ENCODE results near the gene WDR93. TPM values are rescaled to one million over a fixed set of nuclear protein-coding genes. Genes with fewer than 3 reads are reported as not detected.
A peak's percentile ranks its signal among the peaks of the same experiment; 100 is the strongest.
"Not testable (repeated sequence)": the region's sequence is repeated elsewhere in the genome, so short reads cannot be mapped to it uniquely, and the experiment has no call there.

Gene WDR93
- total RNA-seq, 2 experiments from 2014 or later = not detected

DNA sequence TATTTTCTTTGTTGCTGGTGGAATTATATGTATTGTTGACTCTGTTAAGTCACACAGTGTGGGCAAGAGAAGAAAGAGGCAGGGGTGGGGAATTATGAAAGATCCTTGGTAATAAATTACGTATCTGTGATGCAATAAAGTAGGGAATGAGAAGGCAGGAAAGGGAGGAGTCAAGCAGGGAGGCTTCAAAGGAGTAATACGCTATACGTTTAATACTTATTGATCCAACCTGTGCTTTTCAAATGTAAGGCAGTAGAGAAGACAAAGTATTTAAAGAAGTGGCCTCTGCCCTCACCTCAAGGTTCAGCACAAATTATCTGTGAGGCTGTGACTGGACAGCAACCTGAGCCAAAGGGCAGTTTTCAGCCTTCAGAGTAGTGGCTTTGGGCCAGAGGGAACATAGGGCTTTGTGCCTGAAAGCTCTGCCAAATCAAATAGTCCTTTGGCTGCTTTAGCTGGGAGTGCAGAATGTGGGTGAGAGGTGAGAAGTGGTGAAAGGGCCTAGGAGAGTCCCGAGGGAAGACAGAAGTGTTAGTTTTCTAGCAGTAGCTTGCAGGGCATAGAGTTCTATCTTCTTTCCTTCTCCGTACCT is 10.2 kb upstream of the WDR93 start:
- Mint-ChIP-seq H3K4me1 (no peaks in the 10 kb centered on the region), H3K27ac (no peak overlapping the region), H3K4me3 (no peak overlapping the region), H3K27me3 (no peaks in the 10 kb centered on the region), H3K36me3 (no peaks in the 10 kb centered on the region), H3K9me3 (ENCODE audit: low read depth) (no peaks in the 10 kb centered on the region)
- no peak for ATAC-seq
- CTCF ChIA-PET = no interaction called here
- no peak for DNase-seq

DNA sequence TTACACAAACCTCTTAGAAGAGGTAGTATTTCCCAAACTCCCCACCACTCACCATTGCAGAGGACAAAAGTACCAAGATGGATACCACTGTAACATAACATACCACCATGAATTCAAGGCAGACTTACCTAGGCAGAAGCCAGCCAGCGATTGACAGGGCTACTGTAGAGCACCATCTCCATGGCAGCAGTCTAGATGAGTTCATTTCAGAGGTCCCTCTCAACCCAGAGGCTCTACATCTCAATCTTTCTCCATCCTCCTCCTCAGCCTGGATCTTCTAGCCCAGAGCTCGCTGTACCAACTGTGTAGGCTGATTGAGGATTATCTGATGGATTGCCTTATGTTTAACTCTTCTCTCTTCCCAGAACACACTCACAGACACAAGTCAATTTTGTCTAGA is 9.5 kb upstream of the WDR93 start:
- no peaks in the 10 kb centered on the region for H3K27me3 Mint-ChIP-seq
- H3K4me1 Mint-ChIP-seq = no peaks in the 10 kb centered on the region
- H3K36me3 Mint-ChIP-seq = no peaks in the 10 kb centered on the region
- no peak overlapping the region for H3K27ac Mint-ChIP-seq
- H3K9me3 Mint-ChIP-seq (ENCODE audit: low read depth) = no peaks in the 10 kb centered on the region
- CTCF ChIA-PET = no interaction called here
- H3K4me3 Mint-ChIP-seq = no peak overlapping the region
- ATAC-seq (no peak), DNase-seq (no peak)

DNA sequence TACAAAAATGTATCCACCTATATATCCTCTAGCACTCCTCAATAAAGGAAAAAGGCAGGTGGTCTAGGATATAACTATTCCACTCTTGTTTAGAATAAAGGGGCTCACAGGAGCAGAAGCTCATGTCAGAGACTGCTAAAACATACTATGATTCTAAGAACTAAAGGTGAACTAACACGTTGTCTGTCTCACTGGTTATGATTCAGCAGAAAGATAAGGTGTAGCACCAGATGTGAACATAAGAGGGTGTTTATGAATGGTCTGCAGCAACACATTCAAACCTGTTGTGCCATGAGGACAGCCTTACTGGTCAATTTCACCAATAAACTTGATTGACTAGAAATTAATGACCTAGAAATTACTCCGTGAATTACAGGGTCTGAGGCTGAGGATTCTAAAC is 4.6 kb upstream of the WDR93 start:
- Mint-ChIP-seq H3K4me1 (peaks cover 8% of the 10 kb centered on the region), H3K36me3 (no peaks in the 10 kb centered on the region), H3K9me3 (ENCODE audit: low read depth) (no peaks in the 10 kb centered on the region), H3K27ac (no peak overlapping the region), H3K4me3 (no peak overlapping the region), H3K27me3 (no peaks in the 10 kb centered on the region)
- CTCF ChIA-PET = no interaction called here
- DNase-seq (no peak), ATAC-seq (no peak)

DNA sequence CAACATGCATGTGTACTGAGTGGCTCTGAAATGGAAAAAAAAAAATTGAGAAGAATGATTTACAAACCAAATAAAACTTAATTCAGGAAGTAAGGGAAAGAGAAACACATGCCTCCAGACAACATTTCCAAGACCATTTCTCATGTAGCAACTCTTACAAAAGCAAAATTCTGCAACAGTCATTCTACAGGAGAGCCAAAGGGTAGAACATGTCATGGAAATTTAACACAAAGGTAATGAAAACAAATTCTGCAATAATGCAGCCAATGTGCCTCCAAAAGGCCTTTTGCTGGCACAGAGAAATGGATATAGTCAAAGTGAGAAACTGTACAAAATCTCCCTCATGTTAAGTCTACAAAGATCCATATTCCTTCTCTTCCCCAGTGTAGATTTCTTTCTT is 4.1 kb upstream of the WDR93 start:
- ATAC-seq = no peak
- Mint-ChIP-seq H3K9me3 (ENCODE audit: low read depth) (no peaks in the 10 kb centered on the region), H3K27ac (no peak overlapping the region), H3K27me3 (no peaks in the 10 kb centered on the region), H3K4me1 (peaks cover 10% of the 10 kb centered on the region), H3K4me3 (no peak overlapping the region), H3K36me3 (no peaks in the 10 kb centered on the region)
- CTCF ChIA-PET = no interaction called here
- DNase-seq = no peak

DNA sequence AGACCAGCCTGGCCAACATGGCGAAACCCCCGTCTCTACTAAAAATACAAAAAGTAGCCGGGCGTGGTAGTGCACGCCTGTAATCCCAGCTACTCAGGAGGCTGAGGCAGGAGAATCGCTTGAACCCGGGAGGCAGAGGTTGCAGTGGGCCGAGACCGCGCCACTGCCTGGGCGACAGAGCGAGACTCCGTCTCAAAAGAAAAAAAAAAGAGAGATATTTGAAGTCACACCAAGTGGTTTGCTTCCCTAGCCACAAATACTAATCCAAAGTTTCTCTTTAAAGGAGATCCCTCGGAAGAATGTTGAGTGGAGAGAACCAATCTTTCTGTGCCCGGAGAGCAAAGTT is 708 bp upstream of the WDR93 start:
- not testable (repeated sequence) for ATAC-seq; DNase-seq; H3K36me3 Mint-ChIP-seq; H3K9me3 Mint-ChIP-seq (ENCODE audit: low read depth); H3K27me3 Mint-ChIP-seq
- Mint-ChIP-seq H3K27ac (peak overlapping the region; percentile 46), H3K4me1 (peaks cover 12% of the 10 kb centered on the region), H3K4me3 (peak overlapping the region; percentile 83)
- CTCF ChIA-PET = interaction anchor here (1.0 kb wide), 1 partner anchor 44 kb away, joined by 3 read pairs; no protein-coding TSS in a partner anchor

DNA sequence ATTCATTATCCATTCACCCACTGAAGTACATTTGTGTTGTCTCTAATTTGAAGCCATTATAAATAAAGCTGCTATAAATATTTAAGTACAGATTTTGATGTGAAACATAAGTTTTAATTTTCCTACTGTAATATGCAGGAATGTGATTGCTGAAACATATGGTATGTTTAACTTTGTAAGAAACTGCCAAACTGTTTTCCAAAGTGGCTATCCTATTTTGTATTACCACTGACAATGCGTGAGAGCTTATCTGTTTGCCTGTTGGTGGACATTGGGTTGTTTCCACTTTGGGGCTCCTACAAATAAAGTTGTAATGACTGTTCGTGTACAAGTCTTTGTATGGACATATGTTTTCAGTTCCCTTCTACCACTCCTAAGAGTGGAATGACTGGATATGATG is 2.5 kb downstream of the WDR93 start:
- peaks cover 12% of the 10 kb centered on the region for H3K27me3 Mint-ChIP-seq
- CTCF ChIA-PET = interaction anchor here (0.7 kb wide), 1 partner anchor 20 kb away, joined by 3 read pairs; no protein-coding TSS in a partner anchor

DNA sequence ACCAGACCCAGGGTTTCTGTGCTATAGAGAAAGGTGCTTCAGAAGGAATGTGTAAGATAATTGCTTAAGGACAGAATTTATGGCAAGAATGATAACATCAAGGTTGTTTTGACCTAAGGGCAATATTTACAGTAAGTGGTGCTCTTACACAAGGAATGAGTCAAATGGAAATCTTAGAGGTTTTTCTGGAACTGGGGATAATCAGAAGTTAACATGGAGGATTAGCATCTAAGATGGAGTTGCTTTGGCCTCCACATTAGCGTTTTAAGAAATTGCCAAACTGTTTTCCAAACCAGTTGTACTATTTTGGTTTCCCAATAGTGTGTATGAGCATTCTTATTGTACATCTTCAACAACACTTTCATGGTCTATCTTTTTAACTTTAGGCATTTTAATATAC is 3.1 kb downstream of the WDR93 start:
- H3K27ac Mint-ChIP-seq = no peak overlapping the region
- H3K4me1 Mint-ChIP-seq = peaks cover 12% of the 10 kb centered on the region
- peaks cover 12% of the 10 kb centered on the region for H3K27me3 Mint-ChIP-seq
- no peak for ATAC-seq
- H3K4me3 Mint-ChIP-seq = no peak overlapping the region
- CTCF ChIA-PET = no interaction called here
- H3K9me3 Mint-ChIP-seq (ENCODE audit: low read depth) = no peaks in the 10 kb centered on the region
- no peak for DNase-seq
- H3K36me3 Mint-ChIP-seq = no peaks in the 10 kb centered on the region

More for the DNA sequence above, 2.5 kb downstream of the WDR93 start:
- H3K27ac Mint-ChIP-seq = no peak overlapping the region
- H3K4me1 Mint-ChIP-seq = peaks cover 12% of the 10 kb centered on the region
- H3K36me3 Mint-ChIP-seq = no peaks in the 10 kb centered on the region
- no peak for DNase-seq
- no peaks in the 10 kb centered on the region for H3K9me3 Mint-ChIP-seq (ENCODE audit: low read depth)
- no peak overlapping the region for H3K4me3 Mint-ChIP-seq
- no peak for ATAC-seq

DNA sequence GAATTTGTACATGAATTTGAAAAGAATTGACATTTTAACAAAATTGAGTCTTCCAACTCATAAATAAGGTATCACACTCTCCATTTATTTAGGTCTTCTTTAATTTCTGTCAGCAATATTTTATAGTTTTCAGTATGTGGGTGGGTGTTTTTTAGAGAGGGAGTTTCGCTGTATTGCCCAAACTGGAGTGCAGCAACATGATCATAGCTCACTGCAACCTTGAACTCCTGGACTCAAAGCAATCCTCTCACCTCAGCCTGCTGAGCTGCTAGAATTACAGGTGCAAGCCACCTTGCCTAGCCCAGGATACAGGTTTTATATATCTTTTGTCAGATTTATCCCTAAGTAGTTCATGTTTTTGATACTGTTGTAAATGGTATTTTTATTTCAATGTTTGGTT is 4.6 kb downstream of the WDR93 start:
- no peak for DNase-seq
- CTCF ChIA-PET = interaction anchor here (0.8 kb wide), 1 partner anchor 1338 kb away, joined by 4 read pairs; no protein-coding TSS in a partner anchor

DNA sequence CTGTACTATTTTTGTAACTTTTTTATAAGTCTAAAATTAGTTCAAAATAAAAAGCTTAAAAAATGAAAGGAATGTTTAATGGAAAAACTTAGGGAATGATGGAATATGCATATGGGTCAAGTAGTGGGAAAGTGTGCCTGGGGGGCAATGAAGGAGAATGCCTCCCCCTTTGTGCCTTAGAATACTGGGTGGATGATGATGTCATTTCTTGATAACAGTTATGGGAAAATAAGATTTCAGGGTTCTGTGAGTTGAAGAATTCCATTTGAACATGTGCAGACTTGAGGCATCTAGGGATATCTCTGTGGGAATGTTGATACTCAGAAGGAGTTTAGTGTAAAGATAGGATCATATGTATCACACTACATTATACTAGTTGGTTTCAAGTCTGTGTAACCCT is 13.8 kb downstream of the WDR93 start:
- H3K27ac Mint-ChIP-seq = no peak overlapping the region
- CTCF ChIA-PET = interaction anchor here (1.4 kb wide), 1 partner anchor 34 kb away, joined by 3 read pairs; no protein-coding TSS in a partner anchor
- peaks cover 42% of the 10 kb centered on the region for H3K27me3 Mint-ChIP-seq

More for the DNA sequence above, 4.6 kb downstream of the WDR93 start:
- no peaks in the 10 kb centered on the region for H3K36me3 Mint-ChIP-seq
- ATAC-seq = no peak
- no peak overlapping the region for H3K4me3 Mint-ChIP-seq
- no peak overlapping the region for H3K27ac Mint-ChIP-seq
- peaks cover 19% of the 10 kb centered on the region for H3K27me3 Mint-ChIP-seq
- H3K9me3 Mint-ChIP-seq (ENCODE audit: low read depth) = no peaks in the 10 kb centered on the region
- H3K4me1 Mint-ChIP-seq = peaks cover 7% of the 10 kb centered on the region

DNA sequence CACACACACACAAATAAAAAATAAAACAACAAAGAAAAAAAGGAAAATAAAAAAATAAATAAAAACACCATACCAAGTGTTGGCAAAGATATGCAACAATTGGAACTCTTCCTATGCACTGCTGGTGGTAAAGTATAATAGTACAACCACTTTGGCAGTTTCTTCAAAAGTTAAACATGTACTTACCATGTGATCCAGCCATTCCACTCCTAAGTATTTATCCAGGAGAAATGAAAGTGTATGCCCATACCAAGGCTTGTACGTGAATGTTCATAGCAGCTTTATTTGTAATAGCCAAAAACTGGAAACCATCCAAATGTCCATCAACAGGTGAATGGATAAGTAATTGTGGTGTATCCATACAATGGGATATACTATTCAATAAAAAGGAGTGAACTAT is 17.0 kb downstream of the WDR93 start:
- no peak overlapping the region for H3K27ac Mint-ChIP-seq
- no peaks in the 10 kb centered on the region for H3K4me1 Mint-ChIP-seq
- no peak overlapping the region for H3K4me3 Mint-ChIP-seq
- CTCF ChIA-PET = interaction anchor here (0.5 kb wide), 1 partner anchor 263 kb away, joined by 3 read pairs; no protein-coding TSS in a partner anchor
- H3K27me3 Mint-ChIP-seq = peaks cover 40% of the 10 kb centered on the region
- DNase-seq = no peak
- no peak for ATAC-seq
- H3K9me3 Mint-ChIP-seq (ENCODE audit: low read depth) = no peaks in the 10 kb centered on the region
- no peaks in the 10 kb centered on the region for H3K36me3 Mint-ChIP-seq

More for the DNA sequence above, 13.8 kb downstream of the WDR93 start:
- no peaks in the 10 kb centered on the region for H3K4me1 Mint-ChIP-seq
- H3K4me3 Mint-ChIP-seq = no peak overlapping the region
- no peaks in the 10 kb centered on the region for H3K36me3 Mint-ChIP-seq
- no peak for DNase-seq
- no peaks in the 10 kb centered on the region for H3K9me3 Mint-ChIP-seq (ENCODE audit: low read depth)
- no peak for ATAC-seq

DNA sequence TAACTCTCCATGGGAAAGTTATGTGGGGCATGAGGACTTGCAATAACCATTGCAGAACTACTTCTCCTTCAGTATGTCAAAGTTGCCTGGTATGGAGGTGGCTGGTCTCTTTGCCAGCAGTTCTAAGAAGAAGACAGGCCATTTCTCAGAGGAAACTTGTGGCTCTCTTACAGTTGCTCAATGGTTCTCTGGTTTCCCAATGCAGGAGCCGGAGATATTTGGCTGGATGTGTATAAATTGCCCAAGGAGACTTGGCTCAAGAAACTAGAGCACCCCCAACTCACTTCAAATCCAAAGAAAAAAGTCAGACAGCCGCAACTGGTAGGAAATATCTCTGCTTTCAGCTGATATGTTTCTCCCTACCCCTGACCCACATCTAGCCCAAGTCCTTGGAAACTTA is 24.2 kb downstream of the WDR93 start:
- DNase-seq (no peak), ATAC-seq (no peak)
- Mint-ChIP-seq H3K9me3 (ENCODE audit: low read depth) (no peaks in the 10 kb centered on the region), H3K27ac (no peak overlapping the region), H3K36me3 (no peaks in the 10 kb centered on the region), H3K27me3 (peaks cover 21% of the 10 kb centered on the region), H3K4me1 (no peaks in the 10 kb centered on the region), H3K4me3 (no peak overlapping the region)
- CTCF ChIA-PET = no interaction called here

DNA sequence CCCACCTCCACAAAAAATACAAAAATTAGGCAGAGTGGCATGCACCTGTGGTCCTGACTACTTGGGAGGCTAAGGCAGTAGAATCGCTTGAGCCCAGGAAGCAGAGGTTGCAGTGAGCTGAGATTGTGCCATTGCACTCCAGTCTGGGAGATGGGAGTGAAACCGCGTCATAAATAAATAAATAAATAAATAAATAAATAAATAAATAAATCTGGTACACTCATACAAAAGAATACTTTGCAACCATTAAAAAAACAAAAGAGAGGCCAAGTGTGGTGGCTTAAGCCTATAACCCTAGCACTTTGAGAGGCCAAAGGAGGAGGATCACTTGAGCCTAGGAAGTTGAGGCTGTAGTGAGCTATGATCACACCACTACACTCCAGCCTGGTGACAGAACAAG is 32.4 kb downstream of the WDR93 start:
- no peak overlapping the region for H3K4me3 Mint-ChIP-seq
- H3K36me3 Mint-ChIP-seq = peaks cover 3% of the 10 kb centered on the region
- no peak for ATAC-seq
- DNase-seq = no peak
- H3K9me3 Mint-ChIP-seq (ENCODE audit: low read depth) = peaks cover 3% of the 10 kb centered on the region
- no peaks in the 10 kb centered on the region for H3K4me1 Mint-ChIP-seq
- H3K27me3 Mint-ChIP-seq = peaks cover 39% of the 10 kb centered on the region
- CTCF ChIA-PET = interaction anchor here (1.0 kb wide), 1 partner anchor 17 kb away, joined by 4 read pairs; no protein-coding TSS in a partner anchor
- H3K27ac Mint-ChIP-seq = no peak overlapping the region

DNA sequence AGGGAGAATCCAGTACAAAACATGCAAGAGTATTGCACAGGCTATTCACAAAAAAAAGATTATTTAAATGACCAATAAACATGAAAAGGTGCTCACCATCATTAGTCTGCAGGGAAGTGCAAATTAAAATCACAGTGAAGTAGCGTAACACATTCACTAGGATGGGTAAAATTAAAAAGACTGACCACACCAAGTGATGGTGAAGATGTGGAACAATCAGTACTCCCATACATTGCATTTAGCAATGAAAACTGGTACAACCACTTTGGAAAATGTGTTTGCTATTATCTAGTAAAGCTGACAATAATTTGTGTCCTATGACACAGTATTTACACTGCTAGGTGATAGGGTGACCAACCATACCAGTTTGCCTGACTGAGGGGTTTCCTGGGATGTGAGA is 34.0 kb downstream of the WDR93 start:
- DNase-seq = no peak
- ATAC-seq = no peak
- H3K36me3 Mint-ChIP-seq = peaks cover 3% of the 10 kb centered on the region
- H3K4me1 Mint-ChIP-seq = no peaks in the 10 kb centered on the region
- no peak overlapping the region for H3K27ac Mint-ChIP-seq
- H3K27me3 Mint-ChIP-seq = peaks cover 36% of the 10 kb centered on the region
- H3K9me3 Mint-ChIP-seq (ENCODE audit: low read depth) = peaks cover 3% of the 10 kb centered on the region
- no peak overlapping the region for H3K4me3 Mint-ChIP-seq
- CTCF ChIA-PET = no interaction called here

DNA sequence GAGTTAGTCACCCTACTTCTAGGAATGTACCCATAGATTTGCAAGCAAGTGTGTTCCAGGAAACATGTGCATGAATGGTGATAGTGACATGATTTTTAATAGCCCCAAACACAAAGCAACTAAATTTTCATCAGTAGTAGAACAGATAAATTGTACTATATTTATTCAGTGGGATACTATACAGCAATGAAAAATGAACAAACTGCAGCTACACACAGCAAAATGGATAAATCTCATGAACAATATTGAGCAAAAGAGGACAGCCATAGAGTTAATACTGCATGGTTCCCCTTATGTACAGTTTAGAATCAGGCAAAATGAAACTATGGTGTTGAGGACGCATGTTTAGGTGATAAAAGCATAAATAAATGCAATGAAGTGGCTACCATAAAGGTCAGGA is 34.5 kb downstream of the WDR93 start:
- Mint-ChIP-seq H3K27me3 (peaks cover 36% of the 10 kb centered on the region), H3K27ac (no peak overlapping the region), H3K36me3 (peaks cover 3% of the 10 kb centered on the region), H3K9me3 (ENCODE audit: low read depth) (peaks cover 3% of the 10 kb centered on the region), H3K4me1 (no peaks in the 10 kb centered on the region), H3K4me3 (no peak overlapping the region)
- CTCF ChIA-PET = no interaction called here
- DNase-seq = no peak
- ATAC-seq = no peak

Data from activated CD8-positive, alpha-beta memory T cell treated with anti-CD3 and anti-CD28 coated beads, Interleukin-2, amount 10 ng/mL, durations not matched to agents 7 days and 5 days (primary cell).